K562 treated with DMSO at 1 percent for 24 hours (cell line): ENCODE results near the gene MPST. TPM values are rescaled to one million over a fixed set of nuclear protein-coding genes. Genes with fewer than 3 reads are reported as not detected.

Source experiments
- total RNA-seq: library from RNA; unstranded; fragments of 300-600 nt; gene quantifications from 2 replicates; pipeline ENCODE4 v1.2.3, GENCODE V29; 2022; ENCODE audit warnings: low read depth; ENCODE audit not compliant: insufficient read depth

Gene MPST
- 165 and 187 TPM in 2 replicates for total RNA-seq

GRCh38 chr22:37019309-37020191 lies at the start of gene MPST, which contains the start of gene TST:
TSS of gene MPST (plus strand) at chr22:37019742. CDS start at chr22:37019837, 95 bp downstream.
TSS of gene TST (minus strand) at chr22:37019447. CDS start at chr22:37018732, 715 bp downstream.

GRCh38 chr22:37051391-37052385 lies 32.1 kb downstream of the MPST start, which contains the start of gene KCTD17:
TSS of gene KCTD17 (plus strand) at chr22:37051742. CDS start at chr22:37051761, 19 bp downstream.

Other genes with a start within 250 kb of the MPST start
- 5.8 and 7.3 TPM in 2 replicates for gene IFT27, start 243.6 kb upstream of the MPST start, total RNA-seq
- not detected in 2 replicates for gene PVALB, start 202.7 kb upstream of the MPST start, total RNA-seq
- 3.3 and 4.2 TPM in 2 replicates for gene NCF4, start 158.7 kb upstream of the MPST start, total RNA-seq
- 0.30 and 0.85 TPM in 2 replicates for gene CSF2RB, start 106.1 kb upstream of the MPST start, total RNA-seq
- gene TST, start 295 bp upstream of the MPST start, total RNA-seq, result 71.7 and 74.7 TPM in 2 replicates
- gene KCTD17, start 32.0 kb downstream of the MPST start, total RNA-seq, result 0.74 and 2.4 TPM in 2 replicates
- gene TMPRSS6, start 90.0 kb downstream of the MPST start, total RNA-seq, result not detected in 2 replicates
- 0.51 and 0.88 TPM in 2 replicates for gene IL2RB, start 130.2 kb downstream of the MPST start, total RNA-seq
- 1.5 and 2.2 TPM in 2 replicates for gene C1QTNF6, start 168.5 kb downstream of the MPST start, total RNA-seq
- gene SSTR3, start 192.7 kb downstream of the MPST start, total RNA-seq, result not detected in 2 replicates
- gene RAC2, start 224.5 kb downstream of the MPST start, total RNA-seq, result 420 and 433 TPM in 2 replicates